NB4 (cell line): ENCODE measurements around the gene WNT5A.

ENCODE experiments used
- CTCF ChIP-seq: IDR thresholded peaks from one replicate; pipeline ENCODE4 v1.5.1; 2012; ENCODE audit warnings: low read depth, low read length
- POLR2A ChIP-seq: IDR thresholded peaks from 2 replicates; pipeline ENCODE4 v1.6.1; 2011; ENCODE audit warnings: mild to moderate bottlenecking; ENCODE audit not compliant: insufficient read length; ENCODE audit errors: extremely low read depth

GRCh38 chr3:55453886-55454496, 33.1 kb downstream of the WNT5A start:
- no peak for TF ChIP-seq CTCF
- TF ChIP-seq POLR2A = no peak
